ENCODE results near the gene SYMPK.

GRCh38 chr19:45781214-45782161 is 81.5 kb downstream of the SYMPK start:
- TF ChIP-seq, protein P1, sequence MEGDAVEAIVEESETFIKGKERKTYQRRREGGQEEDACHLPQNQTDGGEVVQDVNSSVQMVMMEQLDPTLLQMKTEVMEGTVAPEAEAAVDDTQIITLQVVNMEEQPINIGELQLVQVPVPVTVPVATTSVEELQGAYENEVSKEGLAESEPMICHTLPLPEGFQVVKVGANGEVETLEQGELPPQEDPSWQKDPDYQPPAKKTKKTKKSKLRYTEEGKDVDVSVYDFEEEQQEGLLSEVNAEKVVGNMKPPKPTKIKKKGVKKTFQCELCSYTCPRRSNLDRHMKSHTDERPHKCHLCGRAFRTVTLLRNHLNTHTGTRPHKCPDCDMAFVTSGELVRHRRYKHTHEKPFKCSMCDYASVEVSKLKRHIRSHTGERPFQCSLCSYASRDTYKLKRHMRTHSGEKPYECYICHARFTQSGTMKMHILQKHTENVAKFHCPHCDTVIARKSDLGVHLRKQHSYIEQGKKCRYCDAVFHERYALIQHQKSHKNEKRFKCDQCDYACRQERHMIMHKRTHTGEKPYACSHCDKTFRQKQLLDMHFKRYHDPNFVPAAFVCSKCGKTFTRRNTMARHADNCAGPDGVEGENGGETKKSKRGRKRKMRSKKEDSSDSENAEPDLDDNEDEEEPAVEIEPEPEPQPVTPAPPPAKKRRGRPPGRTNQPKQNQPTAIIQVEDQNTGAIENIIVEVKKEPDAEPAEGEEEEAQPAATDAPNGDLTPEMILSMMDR (IDR thresholded peaks at IDR 0.05; ENCODE audit: poor library complexity): no peak
- TF ChIP-seq EZH2phosphoT487 (IDR thresholded peaks at IDR 0.05; ENCODE audit: low read depth, severe bottlenecking, unreplicated experiment): no peak
- TF ChIP-seq EZH2 (IDR thresholded peaks at IDR 0.05; ENCODE audit: borderline replicate concordance): no peak

Data from hepatocyte (in vitro differentiated cells).